H1 (cell line): Measurements from ENCODE around the gene NBDY. TPM values are rescaled to one million over a fixed set of nuclear protein-coding genes. Genes with fewer than 3 reads are reported as not detected.
A peak's percentile ranks its signal among the peaks of the same experiment; 100 is the strongest.

Experiments used
- CTCF ChIA-PET: fragments of 300-600 bp; sonication (Branson Sonifier 250); formaldehyde crosslinking; loops from one replicate; lab custom pipeline; 2021; ENCODE audit not compliant: partially characterized antibody; lab: Charles Lee
- POLR2A ChIA-PET: fragments of 300-600 bp; sonication (Branson Sonifier 250); formaldehyde crosslinking; loops from one replicate; lab custom pipeline; 2021; ENCODE audit warnings: inconsistent platforms; ENCODE audit not compliant: partially characterized antibody; lab: Charles Lee
- DNase-seq, 2 experiments: peaks; one replicate each; pipeline versions ENCODE4 v3.0.0 to v3.0.0-alpha.2; 2010 to 2022; ENCODE audit warnings: low spot score in 2 of 2, low read depth in 1 of 2, mixed read lengths in 1 of 2
- FAIRE-seq: peaks from 2 replicates; lab custom pipeline; 2011; peaks lifted over from hg19 to GRCh38; lab: Jason Lieb, UNC
- H2AFZ ChIP-seq: 2 replicates; pipeline ENCODE4 v1.8.1; 2012; ENCODE audit warnings: low read length, inconsistent platforms
- H2AK5ac ChIP-seq: 2 replicates; pipeline ENCODE4 v1.6.1; 2013; ENCODE audit warnings: low read depth, low read length
- H2BK120ac ChIP-seq: replicated peaks from 2 replicates; pipeline ENCODE3; 2013; ENCODE audit warnings: low read depth, low read length, inconsistent platforms
- H2BK12ac ChIP-seq: 2 replicates; pipeline ENCODE4 v1.6.1; 2013; ENCODE audit warnings: low read depth, low read length
- H2BK15ac ChIP-seq: 2 replicates; pipeline ENCODE4 v1.6.1; 2013; ENCODE audit warnings: low read length
- H2BK20ac ChIP-seq: 2 replicates; pipeline ENCODE4 v1.6.1; 2013; ENCODE audit warnings: low read length
- H2BK5ac ChIP-seq: 2 replicates; pipeline ENCODE4 v1.6.1; 2013; ENCODE audit warnings: low read depth, low read length
- H3K14ac ChIP-seq: 2 replicates; pipeline ENCODE4 v1.6.1; 2013; ENCODE audit warnings: inconsistent platforms; ENCODE audit not compliant: insufficient read length
- H3K18ac ChIP-seq: 2 replicates; pipeline ENCODE4 v1.6.1; 2013; ENCODE audit warnings: low read length; ENCODE audit errors: extremely low read depth
- H3K23ac ChIP-seq: 2 replicates; pipeline ENCODE4 v1.6.1; 2013; ENCODE audit warnings: inconsistent platforms; ENCODE audit not compliant: insufficient read length
- H3K23me2 ChIP-seq: 2 replicates; pipeline ENCODE4 v1.6.1; 2013; ENCODE audit warnings: low read depth, low read length
- H3K27ac ChIP-seq: 2 replicates; pipeline ENCODE4 v1.6.1; 2011; ENCODE audit warnings: low read depth, low read length, inconsistent platforms
- H3K27me3 ChIP-seq, 4 experiments: replicated peaks in 1 of 4; 1 replicate in 1 of 4; 2 replicates in 3 of 4; pipeline versions ENCODE4 v1.6.1 to v1.8.1; 2011 to 2013; ENCODE audit warnings: low read length in 3 of 4, mild to moderate bottlenecking in 3 of 4, inconsistent platforms in 2 of 4, mixed read lengths in 2 of 4, moderate library complexity in 1 of 4; ENCODE audit not compliant: control insufficient read depth in 3 of 4, insufficient read depth in 3 of 4; ENCODE audit errors: extremely low read depth in 1 of 4
- H3K36me3 ChIP-seq, 4 experiments: 2 replicates each; pipeline versions ENCODE4 v1.6.1 to v1.8.1; 2011 to 2013; ENCODE audit warnings: mild to moderate bottlenecking in 4 of 4, low read length in 3 of 4, moderate library complexity in 2 of 4, control low read depth in 1 of 4, inconsistent platforms in 1 of 4; ENCODE audit not compliant: insufficient read depth in 4 of 4, control insufficient read depth in 2 of 4
- H3K4ac ChIP-seq: replicated peaks from 2 replicates; pipeline ENCODE3; 2013; ENCODE audit warnings: low read length, low read depth, mixed read lengths, inconsistent platforms; ENCODE audit not compliant: insufficient read length
- H3K4me1 ChIP-seq, 4 experiments: replicated peaks in 1 of 4; 1 replicate in 1 of 4; 2 replicates in 3 of 4; pipeline versions ENCODE4 v1.6.1 to v1.8.1; 2011 to 2013; ENCODE audit warnings: low read length in 3 of 4, inconsistent platforms in 2 of 4, mixed read lengths in 1 of 4; ENCODE audit not compliant: insufficient read depth in 4 of 4, control insufficient read depth in 3 of 4
- H3K4me2 ChIP-seq, 2 experiments: 2 replicates each; pipeline versions ENCODE4 v1.6.1 to v1.8.1; 2011 to 2013; ENCODE audit warnings: low read depth in 2 of 2, low read length in 2 of 2, control low read depth in 1 of 2, inconsistent platforms in 1 of 2, mild to moderate bottlenecking in 1 of 2; ENCODE audit not compliant: insufficient read depth in 1 of 2
- H3K4me3 ChIP-seq, 4 experiments: fragments of 200-600, 300-600 bp in 1 of 4; sonication (generic), shearing (Covaris generic), sonication (Bioruptor Twin) in 1 of 4; 2 replicates each; pipeline versions ENCODE4 v1.5.1 to v1.8.1; 2011 to 2016; ENCODE audit warnings: low read length in 4 of 4, low read depth in 3 of 4, control low read depth in 2 of 4, inconsistent platforms in 2 of 4, mild to moderate bottlenecking in 2 of 4, mixed read lengths in 1 of 4, moderate library complexity in 1 of 4; ENCODE audit not compliant: insufficient read depth in 2 of 4; ENCODE audit errors: extremely low read depth in 1 of 4
- H3K56ac ChIP-seq: replicated peaks from 2 replicates; pipeline ENCODE3; 2013; ENCODE audit warnings: low read depth, mild to moderate bottlenecking, mixed read lengths, low read length, inconsistent platforms; ENCODE audit not compliant: insufficient read length
- H3K79me1 ChIP-seq: 2 replicates; pipeline ENCODE4 v1.6.1; 2013; ENCODE audit warnings: low read depth, low read length, control low read depth
- H3K79me2 ChIP-seq, 2 experiments: 2 replicates each; pipeline versions ENCODE4 v1.6.1 to v1.8.1; 2012 to 2013; ENCODE audit warnings: low read length in 2 of 2, mild to moderate bottlenecking in 2 of 2, inconsistent platforms in 1 of 2; ENCODE audit not compliant: insufficient read depth in 2 of 2, control insufficient read depth in 1 of 2
- H3K9ac ChIP-seq, 4 experiments: replicated peaks in 1 of 4; 1 replicate in 1 of 4; 2 replicates in 3 of 4; pipeline versions ENCODE4 v1.6.1 to v1.8.1; 2011 to 2013; ENCODE audit warnings: low read depth in 3 of 4, low read length in 3 of 4, control low read depth in 2 of 4, mild to moderate bottlenecking in 2 of 4, moderate library complexity in 2 of 4, inconsistent platforms in 1 of 4; ENCODE audit errors: extremely low read depth in 1 of 4
- H3K9me3 ChIP-seq, 2 experiments: 2 replicates each; pipeline versions ENCODE4 v1.6.1 to v1.8.1; 2012 to 2013; ENCODE audit warnings: mild to moderate bottlenecking in 2 of 2, moderate library complexity in 2 of 2, control low read depth in 1 of 2, inconsistent platforms in 1 of 2, low read depth in 1 of 2, low read length in 1 of 2, mixed read lengths in 1 of 2; ENCODE audit not compliant: insufficient read depth in 2 of 2
- H4K20me1 ChIP-seq, 2 experiments: replicated peaks in 1 of 2; 2 replicates each; pipeline versions ENCODE3 to v1.8.1; 2011 to 2013; ENCODE audit warnings: inconsistent platforms in 2 of 2, low read length in 2 of 2, mild to moderate bottlenecking in 1 of 2; ENCODE audit not compliant: insufficient read depth in 2 of 2, control insufficient read depth in 1 of 2
- H4K5ac ChIP-seq: 2 replicates; pipeline ENCODE4 v1.6.1; 2013; ENCODE audit warnings: low read length, low read depth, mixed read lengths, inconsistent platforms; ENCODE audit not compliant: insufficient read length
- H4K8ac ChIP-seq: 2 replicates; pipeline ENCODE4 v1.8.0; 2013; ENCODE audit warnings: mild to moderate bottlenecking, moderate library complexity, low read length, inconsistent platforms; ENCODE audit not compliant: insufficient read depth; ENCODE audit errors: extremely low read depth
- H4K91ac ChIP-seq: replicated peaks from 2 replicates; pipeline ENCODE3; 2013; ENCODE audit warnings: low read length, mixed read lengths, inconsistent platforms; ENCODE audit not compliant: insufficient read length
- BCL11A ChIP-seq, 2 experiments: IDR thresholded peaks; one replicate each; pipeline ENCODE4 v1.6.1; 2011; ENCODE audit warnings: low read depth in 2 of 2, low read length in 2 of 2, mild to moderate bottlenecking in 2 of 2
- CTBP2 ChIP-seq: IDR thresholded peaks from 2 replicates; pipeline ENCODE4 v1.7.0; 2011; ENCODE audit warnings: borderline replicate concordance, mild to moderate bottlenecking, moderate library complexity, mixed read lengths, low read length; ENCODE audit not compliant: insufficient read depth, insufficient read length
- EP300 ChIP-seq, 2 experiments: IDR thresholded peaks; 1 replicate in 1 of 2; 2 replicates in 1 of 2; pipeline ENCODE4 v1.6.1; 2011 to 2012; ENCODE audit warnings: low read depth in 2 of 2, low read length in 2 of 2, mild to moderate bottlenecking in 2 of 2, borderline replicate concordance in 1 of 2, inconsistent platforms in 1 of 2, moderate library complexity in 1 of 2
- JUN ChIP-seq: IDR thresholded peaks from 2 replicates; pipeline ENCODE4 v1.6.1; 2011; ENCODE audit warnings: low read depth, mild to moderate bottlenecking, improper control_type of control experiment, low read length
- POLR2A ChIP-seq, 2 experiments: IDR thresholded peaks; 1 replicate in 1 of 2; 2 replicates in 1 of 2; pipeline ENCODE4 v1.6.1; 2011; ENCODE audit warnings: low read depth in 2 of 2, low read length in 2 of 2, mild to moderate bottlenecking in 2 of 2; ENCODE audit errors: control extremely low read depth in 1 of 2
- POLR2AphosphoS5 ChIP-seq: IDR thresholded peaks from 2 replicates; pipeline ENCODE4 v1.6.1; 2011; ENCODE audit warnings: low read depth, low read length
- RXRA ChIP-seq: IDR thresholded peaks from 2 replicates; pipeline ENCODE4 v1.6.1; 2011; ENCODE audit warnings: low read depth, mild to moderate bottlenecking, low read length, moderate library complexity; ENCODE audit not compliant: insufficient read depth
- TAF7 ChIP-seq: optimal IDR thresholded peaks from 2 replicates; pipeline ENCODE3; 2011; ENCODE audit warnings: low read depth, mild to moderate bottlenecking, inconsistent platforms, low read length, moderate library complexity, borderline replicate concordance
- YY1 ChIP-seq: IDR thresholded peaks from 2 replicates; pipeline ENCODE4 v1.6.1; 2011; ENCODE audit warnings: low read depth, mild to moderate bottlenecking, low read length
- WGBS, 2 experiments: shearing (Covaris generic) in 1 of 2; methylation state at CpG; one replicate each; pipeline versions ENCODE4 v1.1.6 to v1.1.7; 2013 to 2015; ENCODE audit warnings: low lambda C conversion rate in 2 of 2, mixed read lengths in 2 of 2, inconsistent platforms in 1 of 2, low coverage in 1 of 2, missing lambda C conversion rate in 1 of 2; ENCODE audit not compliant: insufficient replicate concordance in 2 of 2, insufficient coverage in 1 of 2, insufficient read length in 1 of 2; ENCODE audit errors: extremely low coverage in 1 of 2, missing lambda C conversion rate in 1 of 2; 5-methylcytosine and 5-hydroxymethylcytosine counted together
- long read RNA-seq, 2 experiments: library from RNA in 1 of 2; library from capped mRNA in 1 of 2; stranded (forward); transcript quantifications; one replicate each; pipeline ENCODE4 v2.0.0, GENCODE V29; 2021; ENCODE audit warnings: inconsistent platforms in 1 of 2
- polyA minus RNA-seq, 3 experiments: library from RNA; depleted of rRNA, polyadenylated mRNA; stranded (reverse); fragments of >200 nt; gene quantifications; 1 replicate in 2 of 3; 2 replicates in 1 of 3; pipeline ENCODE4 v1.2.3, GENCODE V29; 2011
- polyA plus RNA-seq, 7 experiments: library from polyadenylated mRNA; depleted of rRNA in 3 of 7; stranded (reverse) in 5 of 7; unstranded in 2 of 7; fragments of >200 nt in 5 of 7; fragments of 200-250 nt in 2 of 7; gene quantifications; 1 replicate in 5 of 7; 2 replicates in 1 of 7; 4 replicates in 1 of 7; pipeline versions ENCODE4 v1.2.1 to v1.2.3, GENCODE V29; 2011 to 2013; ENCODE audit warnings: missing spikeins in 2 of 7, mixed read lengths in 2 of 7
- total RNA-seq: library from RNA; stranded (reverse); fragmentation: NEBNext Ultra II Directional; extraction: Animal tissue kit (Norgen Biotek cat#: 25700); gene quantifications from 2 replicates; pipeline ENCODE4 v1.2.1, GENCODE V29; 2021

NBDY gene
- total RNA-seq (57.8 and 66.0 TPM in 2 replicates), polyA plus RNA-seq (2011; rRNA removed) (42.3 and 50.9 TPM in 2 replicates), polyA minus RNA-seq (2011; rRNA and poly(A)+ RNA removed) (15.1 and 15.6 TPM in 2 replicates)
- 26.6 TPM for polyA plus RNA-seq (2011; cell fraction: cytosol; rRNA removed)
- polyA plus RNA-seq (2011; cell fraction: nucleus; rRNA removed) = 50.0 TPM
- 48.8 to 69.7 TPM (median 58.0 TPM) in 4 replicates for polyA plus RNA-seq (2012, experiment 1 of 2)
- 47.6 TPM for polyA plus RNA-seq (2012, experiment 2 of 2)
- polyA plus RNA-seq (2013, experiment 1 of 2) = 96.4 TPM
- polyA plus RNA-seq (2013, experiment 2 of 2) = 98.4 TPM
- polyA minus RNA-seq (2011; cell fraction: cytosol; rRNA and poly(A)+ RNA removed) = 19.3 TPM
- 25.8 TPM for polyA minus RNA-seq (2011; cell fraction: nucleus; rRNA and poly(A)+ RNA removed)
- long read RNA-seq, experiment 1, transcript NBDY-201 (3 exons, 1,529 nt) = major isoform, 103 of 114 reads
- long read RNA-seq, experiment 1, partial matches to known transcripts = 5 of 114 reads
- long read RNA-seq, experiment 1, other reads (novel, unspliced or antisense) = 3 of 114 reads
- long read RNA-seq, experiment 2, transcript NBDY-201 (3 exons, 1,529 nt) = major isoform, 15 of 21 reads
- long read RNA-seq, experiment 2, partial matches to known transcripts = 0 of 21 reads
- long read RNA-seq, experiment 2, other reads (novel, unspliced or antisense) = 4 of 21 reads

- no peaks in the 10 kb centered on the region for H3K79me1 ChIP-seq
- WGBS, 2 experiments = 3% methylated on average over 14 of the region's 23 CpGs; no CpG with 5 or more reads in 1 of the 2 experiments
- no peak for TF ChIP-seq TAF7
- no peak for TF ChIP-seq CTBP2
- TF ChIP-seq EP300 (IDR thresholded peaks at IDR 0.05; ENCODE audit: borderline replicate concordance in 1 of 2, low read depth in 2 of 2, low read length in 2 of 2) = no peak
- TF ChIP-seq JUN = no peak
- TF ChIP-seq BCL11A (IDR thresholded peaks at IDR 0.05; ENCODE audit: low read depth in 2 of 2, low read length in 2 of 2) = no peak
- 0 out of 2 replicates have a peak, but pooled peaks have one; percentile 21 for TF ChIP-seq POLR2AphosphoS5
- peak; percentile 33 to 80 for TF ChIP-seq POLR2A (IDR thresholded peaks at IDR 0.05; ENCODE audit: control extremely low read depth in 1 of 2, low read depth in 2 of 2, low read length in 2 of 2)
- peak; percentile 66 for TF ChIP-seq YY1
- TF ChIP-seq RXRA = no peak
Measured at GRCh38 chrX:56729152-56729850, at the start of gene NBDY. Gene NBDY (plus strand): TSS chrX:56729243. CDS start chrX:56729354, 111 bp downstream.

More at GRCh38 chrX:56729152-56729850, at the start of gene NBDY:
- no peak within 1 kb of the TSS; the same call in 1 of the 2 replicates for H3K18ac ChIP-seq
- H3K4me2 ChIP-seq = peak within 1 kb of the TSS; percentile 53 to 68
- H4K20me1 ChIP-seq = no peaks in the 10 kb centered on the region
- no peak within 1 kb of the TSS for H2BK15ac ChIP-seq
- no peak within 1 kb of the TSS for H2AFZ ChIP-seq
- no peak within 1 kb of the TSS for H2BK20ac ChIP-seq
- H3K4me1 ChIP-seq = no peaks in the 10 kb centered on the region
- FAIRE-seq (no peak), DNase-seq (peak in 1 of 2 experiments; percentile 53)
- no peak within 1 kb of the TSS for H3K14ac ChIP-seq
- H3K4me3 ChIP-seq = peak within 1 kb of the TSS; percentile 76 to 93 (median 84)
- peak within 1 kb of the TSS; percentile 57 to 89 (median 68) for H3K9ac ChIP-seq
- H2BK12ac ChIP-seq = no peak within 1 kb of the TSS
- peak within 1 kb of the TSS; percentile 85; the same call in 1 of the 2 replicates for H4K8ac ChIP-seq
- H2BK120ac ChIP-seq = no peak within 1 kb of the TSS
- H4K91ac ChIP-seq = no peak within 1 kb of the TSS
- H3K36me3 ChIP-seq = no peaks in the 10 kb centered on the region; a peak in 1 of 8 replicates
- H3K4ac ChIP-seq = no peak within 1 kb of the TSS
- ChIA-PET POLR2A (no interaction called here), CTCF (no interaction called here)
- no peaks in the 10 kb centered on the region for H3K23me2 ChIP-seq
- H3K56ac ChIP-seq = peak within 1 kb of the TSS; percentile 59
- no peaks in the 10 kb centered on the region for H3K27me3 ChIP-seq
- no peaks in the 10 kb centered on the region for H3K9me3 ChIP-seq
- peak within 1 kb of the TSS; percentile 85; the same call in 1 of the 2 replicates for H3K27ac ChIP-seq
- H2BK5ac ChIP-seq = no peak within 1 kb of the TSS
- peaks cover 0 to 37% of the 10 kb centered on the region in 2 experiments; a peak in 2 of 4 replicates for H3K79me2 ChIP-seq
- H3K23ac ChIP-seq = no peak within 1 kb of the TSS
- peak within 1 kb of the TSS; percentile 76 for H4K5ac ChIP-seq
- no peak within 1 kb of the TSS for H2AK5ac ChIP-seq
